Stimulated activated CD8-positive, alpha-beta memory T cell treated with anti-CD3 and anti-CD28 coated beads, Interleukin-4, amount 100 ng/mL, for 1 hour (primary cell): ENCODE results near the gene ADAMTS2.
"Not testable (repeated sequence)": the region's sequence is repeated elsewhere in the genome, so short reads cannot be mapped to it uniquely, and the experiment has no call there.

ENCODE experiments used
- DNase-seq, 2 donors: peaks; one replicate each; pipeline ENCODE4 v3.0.0-alpha.2; 2020; ENCODE audit warnings: low read depth in 2 of 2, low spot score in 1 of 2

Gene ADAMTS2

DNA sequence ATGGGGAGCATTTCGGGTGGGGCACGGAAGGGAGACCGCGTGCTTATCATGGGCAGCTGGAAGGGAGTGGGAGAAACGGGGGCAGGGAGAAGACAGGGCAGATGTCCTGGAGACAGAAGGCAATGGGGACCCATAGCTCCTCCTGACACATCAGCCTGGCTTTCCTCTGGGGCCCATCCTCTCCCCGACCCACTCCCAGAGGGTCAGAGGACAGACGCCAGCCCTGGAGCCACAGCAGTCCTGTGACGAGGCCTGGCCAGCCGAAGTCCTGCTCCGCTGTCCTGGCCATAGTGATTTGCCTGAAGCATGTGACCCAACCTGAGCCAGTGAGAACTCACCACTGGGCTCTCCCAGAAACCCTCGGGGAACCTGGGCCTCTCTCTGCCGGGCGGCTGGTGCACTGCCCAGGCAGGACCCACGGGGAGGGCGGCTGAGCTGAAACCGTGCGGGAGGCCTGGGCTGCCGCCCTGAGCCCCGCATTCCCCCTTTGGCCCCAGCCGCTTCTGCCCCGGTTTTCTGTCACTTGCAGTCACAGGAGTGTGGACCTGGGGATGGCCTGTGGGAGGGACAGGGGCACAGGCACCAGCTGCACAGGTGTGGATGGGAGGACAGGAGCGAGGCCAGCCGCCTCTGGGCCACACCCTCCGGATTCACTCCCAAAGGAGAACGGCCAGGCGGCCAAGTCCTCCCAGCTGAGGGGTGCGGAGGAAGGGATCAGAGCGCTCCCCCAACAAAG is 19.8 kb downstream of the ADAMTS2 start:
- no peak for DNase-seq

DNA sequence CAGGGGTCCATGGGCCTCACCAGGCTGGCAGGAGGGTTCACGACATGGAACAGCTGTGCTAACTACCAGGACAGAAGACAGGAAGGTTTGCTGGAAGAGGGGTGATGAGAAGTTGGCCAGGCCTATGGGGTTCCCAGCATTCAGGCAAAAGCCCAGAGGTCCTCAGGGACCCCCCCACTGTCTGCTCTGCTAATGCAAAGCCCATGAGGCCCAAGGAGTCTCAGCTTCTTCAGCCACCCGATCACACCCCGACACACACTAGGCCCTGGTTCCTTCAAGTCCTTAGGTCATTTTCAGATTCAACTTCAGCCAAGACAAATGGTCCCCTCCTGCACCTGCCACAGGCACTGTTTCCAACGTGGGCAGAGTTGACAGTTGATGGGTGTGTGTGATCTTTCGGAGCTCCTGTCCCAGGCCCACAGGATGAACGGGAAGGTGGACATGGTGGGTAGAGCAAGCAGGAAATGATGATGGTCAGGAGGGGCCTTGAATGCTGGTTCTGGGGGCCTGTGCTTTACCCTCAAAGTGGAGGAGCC is 20.4 kb downstream of the ADAMTS2 start:
- no peak for DNase-seq

GRCh38 chr5:179324316-179324715 is 20.9 kb downstream of the ADAMTS2 start:
- DNase-seq = not testable (repeated sequence)

DNA sequence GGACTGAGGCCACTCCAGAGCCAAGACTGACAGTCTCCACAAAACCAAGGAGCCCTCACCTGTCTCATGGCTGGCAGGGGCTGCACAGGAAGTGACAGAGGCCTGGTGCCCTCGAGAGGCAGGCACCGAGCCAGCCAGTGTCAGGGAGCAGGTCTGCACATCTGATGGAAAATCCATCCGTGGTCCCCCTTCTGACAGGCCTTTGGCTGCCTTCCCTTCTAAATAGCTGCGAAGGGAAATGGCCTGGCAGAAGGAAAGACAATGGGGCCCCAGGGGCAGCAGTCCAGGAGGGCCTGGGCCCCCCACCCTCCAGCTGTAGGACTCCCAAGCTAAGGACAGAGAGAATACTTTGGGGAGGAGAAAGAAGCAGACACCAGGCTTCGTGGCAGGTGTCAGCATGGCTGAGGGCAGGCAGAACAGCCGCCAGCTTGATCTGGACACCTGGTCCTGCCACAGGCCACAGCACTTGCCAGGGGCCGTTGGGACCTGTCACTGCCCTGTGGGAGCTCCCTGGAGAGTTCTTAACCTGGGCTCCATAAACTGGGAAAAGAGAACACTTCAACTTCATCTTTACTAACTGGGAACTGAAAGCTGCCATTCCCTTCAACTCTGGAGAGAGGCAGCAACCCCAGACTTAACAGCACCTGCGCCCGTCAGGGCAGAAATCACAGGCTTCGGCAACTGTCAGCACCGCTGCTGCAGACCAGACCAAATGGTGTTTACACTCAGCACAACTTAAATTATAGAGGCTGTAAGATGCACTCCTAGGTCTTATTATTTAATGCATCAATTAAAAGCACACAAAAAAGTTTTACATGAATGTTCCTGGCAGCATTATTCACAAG is 22.0 kb downstream of the ADAMTS2 start:
- DNase-seq = no peak

DNA sequence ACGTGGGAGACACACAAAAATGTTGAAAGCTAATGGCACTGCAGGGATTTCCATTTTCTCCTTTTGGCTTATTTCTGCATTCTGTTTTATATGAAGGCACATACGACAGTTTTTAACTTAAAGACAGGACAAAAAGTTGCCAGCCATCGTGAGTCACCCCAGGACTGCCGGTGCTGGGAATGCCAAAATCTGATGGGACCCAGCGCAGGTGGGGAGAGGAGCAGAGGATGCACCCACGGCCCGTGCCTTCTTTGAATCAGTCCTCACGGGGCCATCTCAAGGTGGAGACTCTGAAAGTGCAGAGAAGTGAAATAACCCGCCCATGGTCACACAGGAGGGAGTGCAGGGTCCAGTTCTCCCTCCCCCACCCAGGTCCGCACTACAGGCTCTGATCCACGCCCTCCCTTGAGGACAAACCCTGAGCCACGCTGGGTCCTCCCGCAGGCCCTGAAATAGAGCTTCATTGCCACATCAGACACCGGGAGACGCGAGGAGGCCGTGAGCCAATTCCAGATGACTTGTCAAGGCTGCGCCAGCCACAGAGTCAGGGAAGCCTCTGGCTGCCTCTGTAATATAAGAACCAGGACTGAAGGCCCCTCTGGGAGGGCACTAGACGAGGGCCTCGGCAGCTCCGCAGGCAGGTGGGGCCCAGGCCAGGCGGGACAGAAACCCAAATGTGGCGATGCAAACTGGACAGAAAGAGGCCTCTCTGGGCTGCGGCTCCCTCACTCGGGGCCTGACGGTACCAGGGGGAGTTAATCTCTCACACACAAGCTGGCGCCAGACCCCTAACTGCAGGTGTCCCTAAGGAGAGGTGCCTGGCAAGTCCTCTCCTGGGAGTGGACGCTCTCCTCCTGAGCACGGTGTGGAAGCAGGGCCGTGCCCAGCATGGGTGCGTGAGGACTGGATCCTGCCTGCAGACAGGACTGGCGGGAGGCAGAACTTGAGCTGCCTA is 22.9 kb downstream of the ADAMTS2 start:
- DNase-seq = no peak

DNA sequence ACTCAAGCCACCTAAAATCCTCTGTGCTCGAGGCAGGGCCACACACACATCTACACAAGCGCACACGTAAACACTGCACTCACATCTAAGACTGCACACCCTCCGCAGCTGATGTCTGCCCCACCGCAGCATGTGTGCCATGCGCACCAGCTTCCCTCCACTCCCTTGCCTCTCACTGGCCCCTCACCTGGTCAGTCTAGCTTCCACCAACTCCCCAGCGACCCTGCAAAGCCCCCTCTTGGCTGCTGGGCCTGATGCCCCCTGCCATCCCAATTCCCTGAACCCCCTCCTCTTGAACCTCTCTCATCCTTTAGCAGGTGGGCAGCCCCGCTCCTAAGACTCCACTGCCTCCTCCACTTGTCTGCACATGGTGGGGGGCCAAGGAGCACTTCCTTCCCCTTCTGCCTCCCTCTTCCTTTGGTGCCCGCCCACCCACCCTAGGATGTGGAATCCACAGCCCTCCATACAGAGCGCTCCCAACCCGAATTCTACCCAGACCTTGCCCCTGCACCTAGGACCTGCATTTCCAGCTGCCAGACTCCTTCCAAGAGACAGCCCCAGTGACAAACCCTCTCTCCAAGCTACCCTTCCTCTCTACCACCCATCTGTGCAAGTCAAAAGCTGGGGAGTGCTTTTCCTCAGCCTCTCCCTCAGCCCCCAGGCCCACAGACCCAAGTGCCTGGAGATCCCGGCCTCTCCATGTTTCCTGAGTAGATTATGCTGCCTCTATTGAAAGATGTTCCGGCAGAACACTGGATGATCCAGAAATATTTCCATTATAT is 23.9 kb downstream of the ADAMTS2 start:
- DNase-seq = no peak

- DNase-seq = no peak
Observed at GRCh38 chr5:179319741-179320281, 25.4 kb downstream of the ADAMTS2 start.

DNA sequence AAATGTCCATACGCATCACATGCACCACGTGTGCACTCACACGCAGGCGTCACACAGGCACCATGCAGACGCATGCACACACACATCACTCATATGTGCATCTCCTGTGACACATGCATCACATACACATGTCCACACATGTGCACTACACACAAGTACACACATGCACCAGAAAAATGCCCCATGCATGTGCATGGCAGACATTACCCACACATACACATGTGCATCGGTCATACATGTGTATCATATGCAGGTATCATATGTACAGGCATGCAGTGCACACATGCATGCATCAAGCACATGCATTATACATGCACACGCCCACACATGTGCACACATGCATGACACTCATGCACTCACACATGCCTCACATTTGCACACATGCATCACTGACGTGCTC is 26.1 kb downstream of the ADAMTS2 start:
- DNase-seq = no peak

- no peak for DNase-seq
Observed at GRCh38 chr5:179318221-179318955, 26.9 kb downstream of the ADAMTS2 start.

DNA sequence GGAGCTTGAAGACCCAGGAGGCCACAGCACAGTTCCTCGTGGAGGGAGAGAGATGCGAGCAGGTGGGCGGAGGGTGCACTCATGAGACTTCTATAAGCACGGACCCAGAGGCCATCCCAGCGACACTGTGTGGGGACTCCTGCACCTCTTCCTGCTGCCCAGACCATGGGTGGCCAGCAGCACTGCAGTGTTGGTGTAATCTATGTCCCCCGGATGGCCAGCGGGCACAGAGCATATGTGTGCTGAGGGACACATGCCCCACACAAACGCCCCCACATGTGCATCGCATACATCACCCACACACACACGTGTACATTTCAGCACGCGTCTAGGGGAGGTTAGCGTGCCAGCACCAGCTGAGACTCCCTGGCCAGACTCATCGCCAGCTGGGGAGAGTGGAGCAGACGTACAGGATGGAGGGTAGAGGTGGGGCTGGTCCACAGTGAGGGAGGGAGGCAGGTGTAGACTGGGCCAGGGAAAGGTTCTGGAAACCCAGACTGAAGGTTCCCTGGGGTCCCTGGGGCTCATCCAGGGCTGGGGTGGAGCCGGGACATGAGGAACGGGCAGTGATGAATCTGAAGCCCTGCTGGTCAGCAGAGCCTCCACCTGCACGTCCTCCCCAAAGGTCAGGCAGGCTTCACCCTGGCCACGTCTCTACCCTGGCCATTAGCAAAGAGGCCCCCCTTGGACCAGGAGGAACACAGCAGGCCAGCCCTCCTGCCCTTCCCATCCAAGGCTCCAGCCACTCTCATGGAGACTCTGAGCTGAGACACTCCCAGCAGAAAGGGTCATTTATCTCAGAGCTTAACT is 27.6 kb downstream of the ADAMTS2 start:
- DNase-seq = no peak

DNA sequence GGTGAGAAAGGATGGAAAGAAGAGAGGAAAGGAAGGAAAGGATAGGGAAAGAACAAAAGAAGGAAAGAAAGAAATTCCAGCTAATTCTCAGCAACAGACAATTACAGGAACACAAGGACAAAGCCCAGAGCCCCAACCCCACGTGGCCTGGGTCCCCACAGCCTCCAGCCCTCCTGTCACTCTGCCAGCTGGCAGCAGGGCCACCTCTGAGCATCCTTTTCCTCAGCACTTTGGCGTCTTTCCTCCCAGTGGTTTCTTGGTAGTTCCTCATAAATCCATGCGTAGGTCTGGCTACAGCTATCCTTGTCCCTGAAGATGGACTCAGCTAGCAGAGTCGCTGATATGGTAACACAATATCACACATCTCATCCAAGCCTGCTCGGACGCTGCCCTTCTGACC is 28.3 kb downstream of the ADAMTS2 start:
- no peak for DNase-seq

DNA sequence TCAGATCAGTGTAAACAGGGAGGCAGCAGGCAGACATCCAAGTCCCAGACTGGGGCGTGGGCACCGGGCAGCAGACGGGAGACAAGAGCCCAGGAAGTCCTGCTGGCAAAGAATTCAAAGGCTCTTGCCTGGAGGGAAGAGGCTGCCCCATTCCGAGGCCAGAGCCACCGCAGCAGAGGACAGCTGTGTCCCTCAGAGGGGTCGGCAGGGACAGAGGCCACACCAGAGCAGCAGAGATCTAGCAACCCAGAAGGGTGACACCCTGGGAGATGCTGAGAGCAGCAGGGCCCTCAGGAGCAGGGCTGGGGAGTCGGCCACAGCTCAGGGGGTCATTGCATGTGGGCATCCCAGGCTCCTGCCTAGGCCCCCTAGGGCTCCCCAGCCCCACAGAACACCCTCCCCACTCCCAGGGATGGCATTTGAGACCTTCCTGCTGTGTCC is 29.1 kb downstream of the ADAMTS2 start:
- no peak for DNase-seq

DNA sequence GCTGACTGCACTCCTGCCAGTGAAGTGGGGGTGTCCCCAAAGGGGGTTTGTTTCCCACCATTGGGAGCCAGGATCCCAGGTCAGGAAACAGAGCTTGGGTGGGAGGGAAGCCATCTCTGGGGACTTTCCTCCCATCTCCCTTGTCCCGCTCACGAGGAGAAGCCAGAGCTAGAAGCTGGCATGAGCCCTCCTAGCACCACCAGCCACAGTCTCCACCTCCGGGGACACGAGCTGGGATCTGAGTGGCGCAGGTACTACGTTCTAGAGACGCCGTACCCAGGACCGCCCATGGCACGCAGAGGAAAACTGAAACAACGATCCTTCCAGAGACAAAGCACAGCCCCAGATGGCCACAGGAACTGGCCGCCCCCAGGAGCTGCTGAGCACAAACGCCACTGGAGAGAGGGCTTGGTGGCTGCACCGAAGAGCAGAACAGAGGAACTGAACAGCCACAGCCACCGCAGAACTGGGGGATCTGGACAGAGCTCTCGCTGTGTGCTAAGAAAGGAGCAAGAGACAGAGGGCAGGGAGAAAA is 29.8 kb downstream of the ADAMTS2 start:
- no peak for DNase-seq

DNA sequence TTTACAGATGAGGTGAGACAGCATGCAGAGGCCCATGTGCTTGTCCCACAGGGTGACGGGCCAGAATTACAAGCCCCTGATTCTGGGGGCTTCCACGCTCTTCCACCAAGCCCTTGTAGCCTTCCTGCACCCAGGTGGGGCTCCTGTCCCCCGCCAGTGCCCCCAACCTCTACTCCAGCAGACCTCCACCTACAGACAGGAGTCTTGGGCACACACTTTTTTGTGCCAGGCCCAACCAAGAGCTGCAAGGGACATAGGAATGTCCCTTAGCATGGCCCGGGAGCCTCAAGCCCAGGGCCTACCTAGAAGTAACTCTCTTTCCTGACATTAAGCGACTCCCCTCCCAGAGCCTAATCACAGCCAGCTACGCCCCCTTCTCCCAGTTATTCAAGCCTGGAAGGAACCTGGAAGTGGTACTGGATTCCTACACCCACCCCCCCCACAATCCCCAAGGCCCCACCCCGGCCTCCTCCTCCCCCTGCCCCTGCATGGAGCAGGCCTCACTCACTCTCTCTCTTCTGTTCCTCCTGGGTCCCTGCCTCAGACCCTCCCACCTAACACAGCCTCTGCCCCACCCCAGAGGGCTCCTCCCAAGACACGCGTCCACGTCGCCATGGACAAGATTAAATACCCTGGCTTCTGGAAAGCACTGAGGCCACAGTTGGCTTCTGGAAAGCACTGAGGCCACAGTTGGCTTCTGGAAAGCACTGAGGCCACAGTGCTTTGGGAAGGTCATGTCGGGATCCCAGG is 30.5 kb downstream of the ADAMTS2 start:
- no peak for DNase-seq

DNA sequence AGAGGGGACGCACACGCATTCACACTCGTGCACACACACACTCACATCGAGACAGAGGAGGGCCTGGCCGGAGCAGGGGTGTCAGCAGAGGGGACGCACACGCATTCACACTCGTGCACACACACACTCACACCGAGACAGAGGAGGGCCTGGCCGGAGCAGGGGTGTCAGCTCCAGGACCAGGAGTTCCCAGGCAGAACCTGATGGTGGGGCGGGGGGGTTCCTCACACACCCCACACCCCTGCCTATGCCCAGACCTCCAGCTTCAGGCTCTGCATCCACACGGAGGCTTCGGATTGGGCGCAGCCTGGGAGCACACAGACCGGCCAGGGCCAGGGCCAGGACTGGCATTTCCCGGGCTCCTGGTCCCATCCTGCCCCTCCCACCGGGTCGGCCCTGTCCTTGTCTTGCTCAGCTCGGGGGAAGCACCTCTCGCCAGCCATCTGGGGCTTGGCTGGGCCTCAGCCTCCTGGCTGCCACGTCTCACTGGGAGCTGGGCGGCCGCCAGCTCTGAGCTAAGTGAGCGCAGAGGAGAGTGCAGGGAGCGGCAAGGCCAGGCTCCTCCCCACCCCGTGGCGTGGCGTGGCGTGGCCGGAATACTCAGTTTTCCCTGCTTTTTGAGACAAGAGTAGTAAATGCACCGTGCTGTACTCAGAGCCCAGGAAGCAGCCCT is 31.3 kb downstream of the ADAMTS2 start:
- no peak for DNase-seq

GRCh38 chr5:179312557-179313235 is 32.6 kb downstream of the ADAMTS2 start:
- DNase-seq = no peak
